ENCODE data around the gene LRRC36. TPM values are rescaled to one million over a fixed set of nuclear protein-coding genes. Genes with fewer than 3 reads are reported as not detected.

Gene LRRC36
- total RNA-seq, 2 donors from 2014 or later, result 1.6 to 7.0 TPM

DNA sequence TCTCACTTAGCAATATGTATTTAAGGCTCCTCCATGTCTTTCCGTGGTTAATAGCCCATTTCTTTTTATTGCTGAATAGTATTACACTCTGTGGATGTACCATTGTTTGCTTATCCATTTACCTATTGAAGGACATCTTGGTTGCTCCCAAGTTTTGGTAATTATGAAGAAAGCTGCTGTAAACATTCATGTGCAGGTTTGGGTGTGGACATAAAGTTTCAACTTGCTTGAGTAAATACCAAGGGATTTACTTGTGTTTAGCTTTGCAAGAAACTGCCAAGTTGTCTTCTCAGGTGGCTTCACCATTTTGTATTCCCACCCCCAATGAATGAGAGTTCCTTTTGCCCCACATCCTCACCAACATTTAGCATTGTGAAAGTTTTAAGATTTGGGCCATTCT, 9.5 kb downstream of the LRRC36 start:
- intact Hi-C loops (cut with DNase I), result no loop called here
- Histone ChIP-seq H3K4me1 (no peaks in the 10 kb centered on the region), H3K4me3 (no peak overlapping the region), H3K9me3 (no peaks in the 10 kb centered on the region), H3K27me3 (no peaks in the 10 kb centered on the region), H3K36me3 (replicated peaks in 1 of 2; ENCODE audit: insufficient read depth in 1 of 2, low read depth in 2 of 2) (no peaks in the 10 kb centered on the region), H3K27ac (no peak overlapping the region)
- ATAC-seq (no peak), DNase-seq (no peak)
- TF ChIP-seq CTCF (IDR thresholded peaks at IDR 0.05) (no peak), POLR2A (IDR thresholded peaks at IDR 0.05) (no peak)
- 58 to 67% methylated on average over 1 of the region's 1 CpG for WGBS, 2 donors

GRCh38 chr16:67336648-67337047, 10.0 kb downstream of the LRRC36 start:
- H3K36me3 ChIP-seq (replicated peaks in 1 of 2; ENCODE audit: insufficient read depth in 1 of 2, low read depth in 2 of 2), result no peaks in the 10 kb centered on the region
- no peaks in the 10 kb centered on the region for H3K27me3 ChIP-seq
- TF ChIP-seq CTCF (IDR thresholded peaks at IDR 0.05), result no peak
- no peak for TF ChIP-seq POLR2A (IDR thresholded peaks at IDR 0.05)
- intact Hi-C loops (cut with DNase I), result no loop called here
- no peaks in the 10 kb centered on the region for H3K9me3 ChIP-seq
- 88 to 94% methylated on average over 1 of the region's 1 CpG for WGBS, 2 donors
- H3K4me3 ChIP-seq, result no peak overlapping the region
- DNase-seq, result no peak
- H3K4me1 ChIP-seq, result no peaks in the 10 kb centered on the region
- H3K27ac ChIP-seq, result no peak overlapping the region
- no peak for ATAC-seq

GRCh38 chr16:67339453-67339852, 12.8 kb downstream of the LRRC36 start:
- no peak for DNase-seq
- no peak for TF ChIP-seq CTCF (IDR thresholded peaks at IDR 0.05)
- TF ChIP-seq POLR2A (IDR thresholded peaks at IDR 0.05), result no peak
- Histone ChIP-seq H3K4me1 (no peaks in the 10 kb centered on the region), H3K4me3 (no peak overlapping the region), H3K27ac (no peak overlapping the region), H3K36me3 (replicated peaks in 1 of 2; ENCODE audit: insufficient read depth in 1 of 2, low read depth in 2 of 2) (no peaks in the 10 kb centered on the region), H3K27me3 (no peaks in the 10 kb centered on the region), H3K9me3 (no peaks in the 10 kb centered on the region)
- intact Hi-C loops (cut with DNase I), result no loop called here
- 47 to 49% methylated on average over 2 of the region's 2 CpGs for WGBS, 2 donors
- no peak for ATAC-seq

GRCh38 chr16:67341250-67341649, 14.6 kb downstream of the LRRC36 start:
- no peak for TF ChIP-seq POLR2A (IDR thresholded peaks at IDR 0.05)
- no peak for TF ChIP-seq CTCF (IDR thresholded peaks at IDR 0.05)
- 91 to 92% methylated on average over 3 of the region's 3 CpGs for WGBS, 2 donors

GRCh38 chr16:67342616-67343015, 16.0 kb downstream of the LRRC36 start:
- intact Hi-C loops (cut with DNase I), result no loop called here
- WGBS, 2 donors, result 89% methylated on average over 4 of the region's 4 CpGs
- no peak for DNase-seq
- Histone ChIP-seq H3K9me3 (no peaks in the 10 kb centered on the region), H3K4me3 (no peak overlapping the region), H3K27me3 (no peaks in the 10 kb centered on the region), H3K27ac (no peak overlapping the region), H3K36me3 (replicated peaks in 1 of 2; ENCODE audit: insufficient read depth in 1 of 2, low read depth in 2 of 2) (no peaks in the 10 kb centered on the region), H3K4me1 (no peaks in the 10 kb centered on the region)
- no peak for ATAC-seq
- TF ChIP-seq POLR2A (IDR thresholded peaks at IDR 0.05) (no peak), CTCF (IDR thresholded peaks at IDR 0.05) (no peak)

More at GRCh38 chr16:67341250-67341649, 14.6 kb downstream of the LRRC36 start:
- no peak for DNase-seq
- ATAC-seq, result no peak
- H3K27ac ChIP-seq, result no peak overlapping the region
- H3K4me1 ChIP-seq, result no peaks in the 10 kb centered on the region
- intact Hi-C loops (cut with DNase I), result no loop called here
- no peaks in the 10 kb centered on the region for H3K36me3 ChIP-seq (replicated peaks in 1 of 2; ENCODE audit: insufficient read depth in 1 of 2, low read depth in 2 of 2)
- no peaks in the 10 kb centered on the region for H3K27me3 ChIP-seq
- H3K9me3 ChIP-seq, result no peaks in the 10 kb centered on the region
- H3K4me3 ChIP-seq, result no peak overlapping the region
